GM10847 (cell line): ENCODE data around the gene NUP43.

Source experiments
- POLR2A ChIP-seq: IDR thresholded peaks from 2 replicates; pipeline ENCODE4 v1.6.1; 2011; ENCODE audit not compliant: insufficient read length; ENCODE audit errors: extremely low read depth

NUP43 gene

GRCh38 chr6:149716181-149716963 lies 30.0 kb downstream of the NUP43 start:
- TF ChIP-seq POLR2A, result no peak

DNA sequence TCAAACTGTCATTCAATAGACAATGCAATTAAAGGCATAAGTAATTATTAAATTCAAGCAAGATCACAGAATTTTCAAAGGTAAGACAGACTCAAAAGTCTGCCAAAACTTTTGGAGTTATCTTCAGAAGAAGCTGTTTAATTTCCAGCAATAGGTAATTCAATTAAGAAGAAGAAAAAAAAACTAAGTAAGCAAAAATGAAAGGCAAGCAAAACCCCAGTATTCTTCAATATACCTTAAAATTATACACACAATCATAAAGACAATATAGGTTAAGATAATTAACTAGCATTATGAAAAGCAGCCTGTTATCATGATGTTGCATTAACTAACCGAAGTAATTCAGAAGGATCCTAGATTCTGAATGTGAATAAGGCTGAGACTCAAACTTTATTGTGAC lies 31.9 kb downstream of the NUP43 start:
- TF ChIP-seq POLR2A, result no peak

DNA sequence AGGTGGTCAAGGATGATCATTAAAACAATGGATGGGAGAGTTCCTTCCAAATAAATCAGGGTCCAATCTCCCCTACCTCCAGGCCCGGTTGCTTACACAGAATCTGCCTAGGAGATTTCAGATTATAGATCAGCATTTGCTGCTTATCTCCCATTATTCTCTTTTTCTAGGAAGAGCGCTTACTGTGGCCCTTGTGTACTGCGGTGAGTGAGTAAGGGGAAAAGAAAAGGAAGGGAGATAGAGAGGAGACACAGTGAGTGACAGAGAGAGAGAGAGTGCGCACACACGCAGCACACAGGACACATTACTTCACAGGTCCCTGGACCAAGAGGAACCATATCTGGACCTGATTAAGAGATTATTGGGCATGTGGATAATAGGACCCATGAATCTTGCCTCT lies 34.6 kb downstream of the NUP43 start:
- TF ChIP-seq POLR2A, result no peak

GRCh38 chr6:149701714-149702113 lies 44.6 kb downstream of the NUP43 start:
- no peak for TF ChIP-seq POLR2A

- no peak for TF ChIP-seq POLR2A
Measured at GRCh38 chr6:149699150-149699549, 47.2 kb downstream of the NUP43 start.

- no peak for TF ChIP-seq POLR2A
Measured at GRCh38 chr6:149698175-149698574, 48.2 kb downstream of the NUP43 start.

DNA sequence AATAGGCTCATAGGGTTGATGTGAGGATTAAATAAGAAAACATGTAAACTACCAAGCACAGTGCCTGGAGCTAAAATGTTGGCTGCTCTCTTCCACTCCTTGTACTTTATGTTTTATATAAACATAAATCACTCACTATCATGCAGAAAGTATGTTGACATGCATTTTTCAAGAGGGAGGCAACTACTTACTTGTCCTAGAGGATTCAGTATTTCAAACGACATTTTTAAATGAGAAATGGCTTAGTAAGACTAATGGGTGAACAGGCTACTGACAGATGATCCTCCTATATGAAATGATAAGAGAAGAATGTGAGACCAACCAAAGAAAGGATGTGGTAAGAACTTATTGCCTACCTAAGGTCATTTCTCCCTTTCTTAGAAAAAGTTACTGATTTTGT lies 49.4 kb downstream of the NUP43 start:
- no peak for TF ChIP-seq POLR2A

DNA sequence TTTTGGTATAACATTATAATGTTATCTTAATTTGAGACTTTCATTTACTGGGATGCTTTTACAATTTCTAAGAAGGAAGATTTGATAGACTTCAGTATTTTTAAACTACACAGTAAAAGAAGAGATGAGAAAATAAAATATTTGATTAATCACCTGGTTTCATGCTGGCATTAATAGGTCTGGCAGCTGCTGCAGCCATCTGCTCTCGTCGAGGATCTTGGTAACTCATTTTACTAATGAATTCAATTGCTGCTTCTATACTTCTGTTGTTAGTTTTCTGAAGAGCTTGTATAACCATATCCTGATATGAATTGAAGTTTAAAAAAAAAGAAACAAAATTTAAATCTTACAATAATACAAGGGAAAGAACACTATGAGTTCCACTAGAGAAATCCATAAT lies 51.4 kb downstream of the NUP43 start:
- no peak for TF ChIP-seq POLR2A

DNA sequence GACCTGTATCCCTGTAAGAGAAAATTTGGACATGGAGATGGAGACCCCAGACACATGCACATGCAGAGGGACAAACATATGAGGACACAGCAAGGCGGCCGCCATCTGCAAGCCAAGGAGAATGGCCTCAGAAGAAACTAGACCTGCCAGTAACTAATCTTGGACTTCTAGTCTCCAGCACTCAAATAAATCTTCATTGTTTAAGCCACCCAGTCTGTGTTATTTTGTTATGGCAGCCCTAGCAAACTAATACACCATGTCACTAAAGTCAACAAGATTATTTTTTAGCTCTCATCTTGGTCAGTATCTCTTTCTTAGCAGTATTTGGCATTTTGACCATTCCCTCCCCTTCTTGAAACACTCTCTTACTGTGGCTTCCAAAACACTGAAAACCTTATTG lies 55.1 kb downstream of the NUP43 start:
- no peak for TF ChIP-seq POLR2A

- no peak for TF ChIP-seq POLR2A
Measured at GRCh38 chr6:149686230-149686629, 60.1 kb downstream of the NUP43 start.

- TF ChIP-seq POLR2A, result no peak
Measured at GRCh38 chr6:149683256-149683859, 63.0 kb downstream of the NUP43 start.

- no peak for TF ChIP-seq POLR2A
Measured at GRCh38 chr6:149681209-149681608, 65.1 kb downstream of the NUP43 start.

DNA sequence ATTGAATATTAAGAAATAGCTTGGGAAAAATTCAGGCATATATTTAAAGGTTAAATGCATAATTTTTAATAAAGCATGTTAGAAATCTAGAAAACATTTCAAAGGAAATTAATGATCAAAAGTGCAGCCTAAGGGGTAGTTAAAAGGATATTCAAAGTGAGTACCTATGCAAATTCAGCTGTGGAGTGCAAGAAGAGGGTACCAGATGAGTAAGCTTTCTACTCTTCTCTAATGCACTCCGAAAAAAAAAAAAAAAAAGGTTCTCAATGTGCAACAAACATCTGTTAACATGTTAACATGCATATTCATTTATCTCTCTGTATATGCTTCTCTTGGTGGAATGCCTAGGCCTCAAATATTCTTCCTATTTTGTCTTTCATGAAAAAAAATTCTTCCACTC lies 65.8 kb downstream of the NUP43 start:
- TF ChIP-seq POLR2A, result no peak
